SK-N-SH treated with all-trans-retinoic acid at 6 μM for 48 hours (cell line): ENCODE results near the gene PDCD7.

Experiments used
- ATAC-seq: fragments of 200-7000 bp; cut with Tn5 transposase; 3 replicates; pipeline ENCODE4 v1.9.1; 2020; ENCODE audit warnings: mild to moderate bottlenecking, moderate library complexity
- ARNTL ChIP-seq: fragments of 450-650 bp; formaldehyde crosslinking; IDR thresholded peaks from 2 replicates; pipeline ENCODE4 v1.5.0; 2020; ENCODE audit warnings: low read depth, mild to moderate bottlenecking, moderate library complexity, borderline replicate concordance
- BACH2 ChIP-seq: fragments of 250-450 bp; sonication (Bioruptor Pico); IDR thresholded peaks from 2 replicates; pipeline ENCODE4 v1.9.0; 2021; ENCODE audit warnings: mild to moderate bottlenecking, borderline replicate concordance
- CREB5 ChIP-seq: fragments of 250-450 bp; sonication (Bioruptor Pico); IDR thresholded peaks from 2 replicates; pipeline ENCODE4 v1.5.1; 2020; ENCODE audit warnings: low read depth, mild to moderate bottlenecking, moderate library complexity
- CSDC2 ChIP-seq: fragments of 250-450 bp; sonication (Bioruptor Pico); IDR thresholded peaks from 2 replicates; pipeline ENCODE4 v1.5.0; 2020; ENCODE audit warnings: mild to moderate bottlenecking, moderate library complexity
- CSRNP3 ChIP-seq: fragments of 250-450 bp; sonication (Bioruptor Pico); IDR thresholded peaks from 2 replicates; pipeline ENCODE4 v1.5.1; 2021; ENCODE audit warnings: mild to moderate bottlenecking, moderate library complexity
- ESRRG ChIP-seq: fragments of 250-450 bp; sonication (Bioruptor Pico); IDR thresholded peaks from 2 replicates; pipeline ENCODE4 v1.6.1; 2021; ENCODE audit warnings: mild to moderate bottlenecking
- GLIS3 ChIP-seq: fragments of 250-450 bp; sonication (Bioruptor Pico); IDR thresholded peaks from 2 replicates; pipeline ENCODE4 v1.5.0; 2020; ENCODE audit warnings: mild to moderate bottlenecking, moderate library complexity
- ISL1 ChIP-seq: fragments of 250-450 bp; sonication (Bioruptor Pico); IDR thresholded peaks from 2 replicates; pipeline ENCODE4 v2.1.2; 2022; ENCODE audit warnings: mild to moderate bottlenecking, moderate library complexity
- OSR1 ChIP-seq: fragments of 250-450 bp; sonication (Bioruptor Pico); IDR thresholded peaks from 2 replicates; pipeline ENCODE4 v1.8.0; 2022; ENCODE audit warnings: moderate library complexity, mild to moderate bottlenecking, inconsistent platforms
- POU6F1 ChIP-seq: fragments of 250-450 bp; sonication (Bioruptor Pico); IDR thresholded peaks from 2 replicates; pipeline ENCODE4 v1.8.0; 2021; ENCODE audit warnings: low read depth, mild to moderate bottlenecking, moderate library complexity, borderline replicate concordance
- PPARA ChIP-seq: fragments of 250-450 bp; sonication (Bioruptor Pico); IDR thresholded peaks from 2 replicates; pipeline ENCODE4 v1.5.0; 2020; ENCODE audit warnings: mild to moderate bottlenecking, borderline replicate concordance
- RARB ChIP-seq: fragments of 250-450 bp; sonication (Bioruptor Pico); IDR thresholded peaks from 2 replicates; pipeline ENCODE4 v1.8.0; 2021; ENCODE audit warnings: mild to moderate bottlenecking, moderate library complexity
- SNAI2 ChIP-seq: fragments of 250-450 bp; sonication (Bioruptor Pico); IDR thresholded peaks from 2 replicates; pipeline ENCODE4 v1.5.0; 2020; ENCODE audit warnings: mild to moderate bottlenecking, moderate library complexity
- TCF4 ChIP-seq: fragments of 250-450 bp; sonication (Bioruptor Pico); IDR thresholded peaks from 2 replicates; pipeline ENCODE4 v1.8.0; 2021; ENCODE audit warnings: mild to moderate bottlenecking, moderate library complexity, borderline replicate concordance
- TOX ChIP-seq: fragments of 250-450 bp; sonication (Bioruptor Pico); IDR thresholded peaks from 2 replicates; pipeline ENCODE4 v1.8.0; 2021; ENCODE audit warnings: mild to moderate bottlenecking, moderate library complexity, borderline replicate concordance
- TSHZ2 ChIP-seq: fragments of 250-450 bp; sonication (Bioruptor Pico); IDR thresholded peaks from 2 replicates; pipeline ENCODE4 v1.5.0; 2020; ENCODE audit warnings: mild to moderate bottlenecking, moderate library complexity
- ZC3H10 ChIP-seq: fragments of 250-450 bp; sonication (Bioruptor Pico); IDR thresholded peaks from 2 replicates; pipeline ENCODE4 v1.5.1; 2021; ENCODE audit warnings: mild to moderate bottlenecking, moderate library complexity
- ZFP3 ChIP-seq: fragments of 250-450 bp; sonication (Bioruptor Pico); IDR thresholded peaks from 2 replicates; pipeline ENCODE4 v1.5.0; 2020; ENCODE audit warnings: mild to moderate bottlenecking, moderate library complexity
- ZFP30 ChIP-seq: fragments of 450-650 bp; formaldehyde crosslinking; IDR thresholded peaks from 2 replicates; pipeline ENCODE4 v1.5.0; 2022; ENCODE audit warnings: mild to moderate bottlenecking, moderate library complexity
- ZNF565 ChIP-seq: fragments of 450-650 bp; formaldehyde crosslinking; conservative IDR thresholded peaks from 2 replicates; pipeline ENCODE4 v1.5.0; 2020; ENCODE audit warnings: low read depth, mild to moderate bottlenecking, moderate library complexity
- ZNF70 ChIP-seq: fragments of 450-650 bp; formaldehyde crosslinking; IDR thresholded peaks from 2 replicates; pipeline ENCODE4 v1.5.0; 2020; ENCODE audit warnings: mild to moderate bottlenecking, moderate library complexity
- ZNF8 ChIP-seq: fragments of 450-650 bp; formaldehyde crosslinking; IDR thresholded peaks from 2 replicates; pipeline ENCODE4 v1.5.0; 2020; ENCODE audit warnings: mild to moderate bottlenecking, moderate library complexity

The PDCD7 gene

GRCh38 chr15:65083262-65083701 lies 50.3 kb downstream of the PDCD7 start (continued):
- TF ChIP-seq ZFP3 (no peak), ARNTL (CRISPR knock-in tag) (no peak), TOX (CRISPR knock-in tag) (no peak), OSR1 (no peak), ESRRG (no peak), POU6F1 (no peak), PPARA (CRISPR knock-in tag) (no peak)

- TF ChIP-seq SNAI2 (CRISPR knock-in tag) = no peak
- no peak for TF ChIP-seq ZNF70 (CRISPR knock-in tag)
- TF ChIP-seq CSRNP3 = no peak
- no peak for TF ChIP-seq ZFP3
- no peak for TF ChIP-seq GLIS3 (CRISPR knock-in tag)
- TF ChIP-seq BACH2 (CRISPR knock-in tag) = no peak
- ATAC-seq = peak; percentile 10; the same call in 1 of the 3 replicates
These were observed 51.2 kb downstream of the PDCD7 start for GRCh38 chr15:65082303-65082953.

GRCh38 chr15:65081758-65082157 lies 51.9 kb downstream of the PDCD7 start:
- TF ChIP-seq CSDC2 (CRISPR knock-in tag) = no peak
- no peak for TF ChIP-seq ZFP30 (CRISPR knock-in tag)
- TF ChIP-seq, all 23 proteins: peak for 0
- no peak for ATAC-seq

- TF ChIP-seq PPARA (CRISPR knock-in tag) = no peak
- no peak for TF ChIP-seq ISL1 (CRISPR knock-in tag)
- TF ChIP-seq CSRNP3 = no peak
- no peak for TF ChIP-seq ZC3H10 (CRISPR knock-in tag)
- TF ChIP-seq POU6F1 = no peak
- no peak for TF ChIP-seq ZNF8
- no peak for TF ChIP-seq TSHZ2 (CRISPR knock-in tag)
- TF ChIP-seq ZNF70 (CRISPR knock-in tag) = no peak
- no peak for TF ChIP-seq OSR1
- TF ChIP-seq BACH2 (CRISPR knock-in tag) = no peak
- TF ChIP-seq RARB (CRISPR knock-in tag) = no peak
- no peak for TF ChIP-seq ARNTL (CRISPR knock-in tag)
- TF ChIP-seq CREB5 (CRISPR knock-in tag) = no peak
- TF ChIP-seq ZNF565 (CRISPR knock-in tag) = no peak
- TF ChIP-seq ESRRG = no peak
- no peak for TF ChIP-seq TOX (CRISPR knock-in tag)
- TF ChIP-seq ZFP30 (CRISPR knock-in tag) = no peak
- TF ChIP-seq TCF4 (CRISPR knock-in tag) = no peak
- TF ChIP-seq SNAI2 (CRISPR knock-in tag) = no peak
- ATAC-seq = no peak
These were observed 52.3 kb downstream of the PDCD7 start for GRCh38 chr15:65081270-65081669.
